IPS-NIHi7 (cell line): ENCODE measurements around the gene CPA3.

Experiments
- DNase-seq: peaks from one replicate; pipeline ENCODE4 v3.0.0; 2012; ENCODE audit warnings: mixed read lengths; ENCODE audit errors: extremely low spot score

CPA3 gene

GRCh38 chr3:148916132-148916531 lies 51.0 kb downstream of the CPA3 start:
- no peak for DNase-seq

- DNase-seq, result no peak
These were observed 57.4 kb downstream of the CPA3 start for GRCh38 chr3:148922467-148922866.

GRCh38 chr3:148923592-148923991 lies 58.5 kb downstream of the CPA3 start:
- DNase-seq, result no peak

- no peak for DNase-seq
These were observed 59.5 kb downstream of the CPA3 start for GRCh38 chr3:148924562-148924961.

- no peak for DNase-seq
These were observed 60.7 kb downstream of the CPA3 start for GRCh38 chr3:148925845-148926244.

GRCh38 chr3:148930752-148931151 lies 65.7 kb downstream of the CPA3 start:
- DNase-seq, result no peak

- DNase-seq, result no peak
These were observed 66.5 kb downstream of the CPA3 start for GRCh38 chr3:148931574-148931973.

GRCh38 chr3:148932972-148933371 lies 67.9 kb downstream of the CPA3 start:
- DNase-seq, result no peak

GRCh38 chr3:148937467-148938255 lies 72.6 kb downstream of the CPA3 start:
- no peak for DNase-seq

GRCh38 chr3:148938306-148938705 lies 73.2 kb downstream of the CPA3 start:
- DNase-seq, result no peak

GRCh38 chr3:148938936-148939335 lies 73.8 kb downstream of the CPA3 start:
- no peak for DNase-seq

GRCh38 chr3:148940983-148941382 lies 75.9 kb downstream of the CPA3 start:
- DNase-seq, result no peak

- DNase-seq, result peak; percentile 68
These were observed 78.6 kb downstream of the CPA3 start for GRCh38 chr3:148943506-148944205.

GRCh38 chr3:148945116-148945515 lies 80.0 kb downstream of the CPA3 start:
- DNase-seq, result no peak
